AG09309 (cell line): ENCODE results near the gene FBXO7.

Source experiments
- DNase-seq: peaks from one replicate; pipeline ENCODE4 v3.0.0-alpha.2; 2010; ENCODE audit warnings: low read depth
- H3K4me3 ChIP-seq: 2 replicates; pipeline ENCODE4 v1.5.1; 2011; ENCODE audit warnings: mild to moderate bottlenecking, low read depth, low read length, moderate library complexity; ENCODE audit not compliant: control insufficient read depth
- CTCF ChIP-seq: IDR thresholded peaks from 2 replicates; pipeline ENCODE4 v1.5.1; 2011; ENCODE audit warnings: mild to moderate bottlenecking, low read depth, low read length, inconsistent platforms; ENCODE audit not compliant: insufficient read depth, control insufficient read depth; ENCODE audit errors: missing control alignments

FBXO7 gene

GRCh38 chr22:32534252-32535235 lies 59.9 kb downstream of the FBXO7 start:
- no peak overlapping the region for H3K4me3 ChIP-seq
- no peak for DNase-seq
- TF ChIP-seq CTCF, result no peak

DNA sequence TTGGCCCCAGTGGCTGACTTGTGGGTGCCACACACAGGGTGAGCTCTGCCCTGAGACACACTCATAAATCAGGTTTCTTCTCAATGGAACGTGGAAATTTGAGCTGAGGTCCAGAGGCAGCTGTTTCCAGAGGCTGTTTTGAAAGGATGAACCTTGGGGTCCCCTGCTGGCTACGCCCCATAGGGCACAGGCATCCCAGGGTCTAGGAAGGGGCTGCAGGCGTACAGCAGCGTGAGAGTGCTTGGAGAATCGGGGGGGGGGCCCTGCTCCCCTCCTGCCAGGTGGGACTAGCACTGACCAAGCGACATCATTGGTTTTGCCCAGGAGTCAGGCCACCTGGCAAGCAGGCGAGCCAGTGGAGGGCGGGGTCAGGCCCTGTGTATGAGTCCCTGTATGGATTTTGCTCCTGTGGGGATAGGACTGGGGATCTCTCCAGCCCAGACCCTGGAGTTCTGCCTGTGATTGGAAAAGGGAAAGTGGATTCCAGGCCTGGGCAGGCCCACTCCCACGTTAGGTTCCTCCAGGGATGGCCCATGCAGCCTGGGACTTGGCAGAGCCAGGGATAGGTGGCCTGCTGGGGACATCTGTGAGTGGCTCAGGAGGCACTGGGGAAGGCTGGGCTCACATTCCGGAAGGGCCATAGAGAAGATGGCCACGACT lies 61.0 kb downstream of the FBXO7 start:
- no peak overlapping the region for H3K4me3 ChIP-seq
- no peak for DNase-seq
- no peak for TF ChIP-seq CTCF

- no peak overlapping the region for H3K4me3 ChIP-seq
- no peak for DNase-seq
- no peak for TF ChIP-seq CTCF
Measured at GRCh38 chr22:32536352-32536751, 61.7 kb downstream of the FBXO7 start.

DNA sequence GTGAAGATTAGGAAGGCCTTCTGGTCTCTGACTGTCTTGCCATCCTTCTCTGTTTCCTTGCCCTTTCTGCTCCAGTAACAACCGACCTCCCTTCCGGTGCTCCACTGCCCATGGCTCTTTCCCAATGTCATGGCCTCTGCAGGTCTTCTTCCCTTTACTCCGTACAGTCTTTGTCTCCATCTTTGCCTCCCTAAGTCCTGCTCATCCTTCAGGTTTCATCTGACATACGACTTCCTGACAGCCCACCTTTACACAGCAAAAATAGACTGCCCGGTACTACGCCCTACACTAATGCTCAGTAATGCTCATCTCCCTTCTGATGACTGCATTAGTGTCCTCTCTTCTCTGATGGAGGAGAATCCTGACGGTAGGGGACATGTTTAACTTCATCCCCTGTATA lies 63.9 kb downstream of the FBXO7 start:
- no peak for DNase-seq

GRCh38 chr22:32539631-32540421 lies 65.2 kb downstream of the FBXO7 start:
- no peak for TF ChIP-seq CTCF
- DNase-seq, result no peak

More for the DNA sequence above, 63.9 kb downstream of the FBXO7 start:
- no peak overlapping the region for H3K4me3 ChIP-seq
- TF ChIP-seq CTCF, result no peak

GRCh38 chr22:32541481-32541880 lies 66.9 kb downstream of the FBXO7 start:
- no peak for DNase-seq
- TF ChIP-seq CTCF, result no peak
- no peak overlapping the region for H3K4me3 ChIP-seq

More at GRCh38 chr22:32539631-32540421, 65.2 kb downstream of the FBXO7 start:
- H3K4me3 ChIP-seq, result no peak overlapping the region
